Measurements from ENCODE around the gene SERPINB6. TPM values are rescaled to one million over a fixed set of nuclear protein-coding genes. Genes with fewer than 3 reads are reported as not detected.
"Not testable (repeated sequence)": the region's sequence is repeated elsewhere in the genome, so short reads cannot be mapped to it uniquely, and the experiment has no call there.

Gene SERPINB6
- total and polyA plus RNA-seq, 9 of the 15 experiments (the other 6 are each of a cell fraction or from before 2014, with no cell fraction given), result 86.6 to 211 (median 143) TPM

DNA sequence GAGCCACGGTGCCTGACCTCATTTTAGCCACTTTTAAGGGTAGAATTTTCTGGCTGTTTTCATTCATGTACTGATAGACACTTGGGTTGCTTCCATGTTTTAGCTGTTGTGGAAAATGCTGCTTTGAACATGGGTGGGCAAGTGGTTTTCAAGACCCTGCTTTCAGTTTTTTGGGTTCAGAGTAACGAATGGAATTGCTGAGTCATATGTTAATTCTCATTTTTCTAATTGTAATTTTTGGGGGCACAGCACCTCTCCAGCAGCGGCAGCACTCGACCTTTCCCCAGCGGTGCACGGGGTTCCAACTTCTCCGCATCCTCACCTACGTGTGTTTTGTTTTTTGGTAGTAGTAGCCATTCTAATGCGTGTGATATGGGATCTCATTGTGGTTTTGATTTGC is 33.7 kb upstream of the SERPINB6 start:
- no peak overlapping the region for H3K4me3 ChIP-seq
- no peak for DNase-seq (ENCODE audit: extremely low read depth in 1 of 4, low spot score in 3 of 4)
- in situ Hi-C loops (cut with MboI), result no loop called here
- no peak for FAIRE-seq
- no peaks in the 10 kb centered on the region for H3K27me3 ChIP-seq (ENCODE audit: control insufficient read depth in 2 of 2, insufficient read depth in 2 of 2, low read length in 2 of 2)
- no peaks in the 10 kb centered on the region for H4K20me1 ChIP-seq (replicated peaks; ENCODE audit: control insufficient read depth, insufficient read depth, low read length)
- no peak for ATAC-seq
- no peak overlapping the region for H3K27ac ChIP-seq (ENCODE audit: extremely low read depth, low read depth, low read length)
- no peak overlapping the region for H3K4me2 ChIP-seq (ENCODE audit: insufficient read depth, low read length)
- H3K36me3 ChIP-seq (ENCODE audit: control insufficient read depth, insufficient read depth, low read length), result peaks cover 77% of the 10 kb centered on the region
- TF ChIP-seq MAFF (IDR thresholded peaks at IDR 0.05; ENCODE audit: low read length) (peak; percentile 73), BACH1 (tag; IDR thresholded peaks at IDR 0.05) (peak; percentile 45; the same call in 1 of the 2 replicates), ELF2 (CRISPR knock-in tag; IDR thresholded peaks at IDR 0.05) (no peak), POLR2AphosphoS2 (IDR thresholded peaks at IDR 0.05; ENCODE audit: low read length) (0 out of 2 replicates have a peak, but pooled peaks have one; percentile 33), USF2 (CRISPR knock-in tag; IDR thresholded peaks at IDR 0.05) (no peak), MAFK (IDR thresholded peaks at IDR 0.05; ENCODE audit: low read length) (0 out of 2 replicates have a peak, but pooled peaks have one; percentile 27), HSF4 (CRISPR knock-in tag; IDR thresholded peaks at IDR 0.05; ENCODE audit: borderline replicate concordance) (no peak), HMGN3 (IDR thresholded peaks at IDR 0.05; ENCODE audit: borderline replicate concordance, extremely low read depth, insufficient read length, low read depth, low read length) (no peak), C11orf30 (IDR thresholded peaks at IDR 0.05; ENCODE audit: low read depth) (peak; percentile 79), RBM25 (IDR thresholded peaks at IDR 0.05; ENCODE audit: low read depth, low read length, severe bottlenecking) (no peak), NFE2 (IDR thresholded peaks at IDR 0.05; ENCODE audit: low read depth) (peak; percentile 68), NFE2L1 (tag; IDR thresholded peaks at IDR 0.05; ENCODE audit: borderline replicate concordance, low read depth) (peak; percentile 54; the same call in 1 of the 2 replicates), ZNF316 (IDR thresholded peaks at IDR 0.05) (peak; percentile 87), MAFG (tag; conservative IDR thresholded peaks at IDR 0.05) (peak; percentile 78)
- TF ChIP-seq, protein P1, sequence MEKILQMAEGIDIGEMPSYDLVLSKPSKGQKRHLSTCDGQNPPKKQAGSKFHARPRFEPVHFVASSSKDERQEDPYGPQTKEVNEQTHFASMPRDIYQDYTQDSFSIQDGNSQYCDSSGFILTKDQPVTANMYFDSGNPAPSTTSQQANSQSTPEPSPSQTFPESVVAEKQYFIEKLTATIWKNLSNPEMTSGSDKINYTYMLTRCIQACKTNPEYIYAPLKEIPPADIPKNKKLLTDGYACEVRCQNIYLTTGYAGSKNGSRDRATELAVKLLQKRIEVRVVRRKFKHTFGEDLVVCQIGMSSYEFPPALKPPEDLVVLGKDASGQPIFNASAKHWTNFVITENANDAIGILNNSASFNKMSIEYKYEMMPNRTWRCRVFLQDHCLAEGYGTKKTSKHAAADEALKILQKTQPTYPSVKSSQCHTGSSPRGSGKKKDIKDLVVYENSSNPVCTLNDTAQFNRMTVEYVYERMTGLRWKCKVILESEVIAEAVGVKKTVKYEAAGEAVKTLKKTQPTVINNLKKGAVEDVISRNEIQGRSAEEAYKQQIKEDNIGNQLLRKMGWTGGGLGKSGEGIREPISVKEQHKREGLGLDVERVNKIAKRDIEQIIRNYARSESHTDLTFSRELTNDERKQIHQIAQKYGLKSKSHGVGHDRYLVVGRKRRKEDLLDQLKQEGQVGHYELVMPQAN (IDR thresholded peaks at IDR 0.05; ENCODE audit: borderline replicate concordance), result no peak
- BruUV-seq (replicated peaks), result no TSS peak
- H3K9me1 ChIP-seq (ENCODE audit: control insufficient read depth, insufficient read depth, low read length), result no peaks in the 10 kb centered on the region
- H3K4me1 ChIP-seq (replicated peaks in 1 of 2; ENCODE audit: control insufficient read depth in 2 of 2, insufficient read depth in 2 of 2, low read length in 2 of 2), result peaks cover 11 to 15% of the 10 kb centered on the region in 2 experiments; a peak in 4 of 5 replicates
- POLR2A ChIA-PET, result interaction anchor here (0.5 to 7.2 kb wide), 5 partner anchors 17 to 381 kb away, joined by 3 to 87 read pairs (median 3); no protein-coding TSS in a partner anchor
- no peak overlapping the region for H2AFZ ChIP-seq (ENCODE audit: low read depth, low read length)
- peaks cover 45% of the 10 kb centered on the region for H3K79me2 ChIP-seq (ENCODE audit: control insufficient read depth, insufficient read depth, low read length)
- WGBS (ENCODE audit: insufficient coverage, low coverage, missing lambda C conversion rate), result 99% methylated on average over 9 of the region's 9 CpGs
- no peak overlapping the region for H3K9ac ChIP-seq (ENCODE audit: insufficient read depth in 1 of 2, low read depth in 2 of 2, low read length in 2 of 2)
- CTCF ChIA-PET (ENCODE audit: low intra/inter-chr PET ratio), result interaction anchor here (1.0 kb wide), 1 partner anchor 51 kb away, joined by 3 read pairs; no protein-coding TSS in a partner anchor
- H3K9me3 ChIP-seq (replicated peaks; ENCODE audit: control insufficient read depth, insufficient read depth, low read depth, low read length), result 0 out of 2 replicates have a peak, but pooled peaks cover 4% of the 10 kb centered on the region
- intact Hi-C loops (cut with micrococcal nuclease), result no loop called here

GRCh38 chr6:3003226-3003625 is 31.9 kb upstream of the SERPINB6 start:
- H2AFZ ChIP-seq (ENCODE audit: low read depth, low read length); H3K4me3 ChIP-seq; CTCF ChIA-PET (ENCODE audit: low intra/inter-chr PET ratio); BruUV-seq (replicated peaks); H3K4me2 ChIP-seq (ENCODE audit: insufficient read depth, low read length); DNase-seq (ENCODE audit: extremely low read depth in 1 of 4, low spot score in 3 of 4); intact Hi-C loops (cut with micrococcal nuclease); H4K20me1 ChIP-seq (replicated peaks; ENCODE audit: control insufficient read depth, insufficient read depth, low read length); FAIRE-seq; H3K27me3 ChIP-seq (ENCODE audit: control insufficient read depth in 2 of 2, insufficient read depth in 2 of 2, low read length in 2 of 2); H3K9me3 ChIP-seq (replicated peaks; ENCODE audit: control insufficient read depth, insufficient read depth, low read depth, low read length); H3K27ac ChIP-seq (ENCODE audit: extremely low read depth, low read depth, low read length); H3K9ac ChIP-seq (ENCODE audit: insufficient read depth in 1 of 2, low read depth in 2 of 2, low read length in 2 of 2); H3K9me1 ChIP-seq (ENCODE audit: control insufficient read depth, insufficient read depth, low read length); ATAC-seq: not testable (repeated sequence)
- peaks cover 21 to 23% of the 10 kb centered on the region in 2 experiments; a peak in 4 of 5 replicates for H3K4me1 ChIP-seq (replicated peaks in 1 of 2; ENCODE audit: control insufficient read depth in 2 of 2, insufficient read depth in 2 of 2, low read length in 2 of 2)
- H3K36me3 ChIP-seq (ENCODE audit: control insufficient read depth, insufficient read depth, low read length), result peaks cover 59% of the 10 kb centered on the region
- 93% methylated on average over 3 of the region's 5 CpGs for WGBS (ENCODE audit: insufficient coverage, low coverage, missing lambda C conversion rate)
- H3K79me2 ChIP-seq (ENCODE audit: control insufficient read depth, insufficient read depth, low read length), result peaks cover 58% of the 10 kb centered on the region
- POLR2A ChIA-PET, result interaction anchor here (1.2 to 7.2 kb wide), 2 partner anchors 18 to 148 kb away, joined by 3 to 87 read pairs; no protein-coding TSS in a partner anchor
- in situ Hi-C loops (cut with MboI), result loop anchor here (5.0 kb wide), 1 partner anchor 49 kb away; no protein-coding TSS in a partner anchor

Data from K562 (cell line).